Ovary (tissue), 9 donors: ENCODE results near the gene KRT79. TPM values are rescaled to one million over a fixed set of nuclear protein-coding genes. Genes with fewer than 3 reads are reported as not detected.

Source experiments
- DNase-seq, 5 donors: peaks; one replicate each; pipeline ENCODE4 v3.0.0-alpha.2; 2019 to 2020
- H3K27ac ChIP-seq, 2 donors: fragments of 200-600 bp; one replicate each; pipeline versions ENCODE4 v1.5.1 to v1.8.0; 2019 to 2022
- H3K27me3 ChIP-seq: fragments of 200-600 bp; one replicate; pipeline ENCODE4 v1.8.0; 2022
- H3K36me3 ChIP-seq: fragments of 200-600 bp; sonication (generic); one replicate; pipeline ENCODE4 v1.5.1; 2019
- H3K4me1 ChIP-seq: one replicate; pipeline ENCODE4 v1.8.1; 2013; ENCODE audit warnings: mild to moderate bottlenecking, moderate library complexity; ENCODE audit not compliant: insufficient read depth
- H3K4me3 ChIP-seq: fragments of 200-600 bp; sonication (generic); one replicate; pipeline ENCODE4 v1.5.1; 2017
- H3K9me3 ChIP-seq, 2 donors: fragments of 200-600 bp in 1 of 2; sonication (generic) in 1 of 2; one replicate each; pipeline versions ENCODE4 v1.5.1 to v1.8.1; 2013 to 2019; ENCODE audit warnings: mild to moderate bottlenecking in 1 of 2, moderate library complexity in 1 of 2
- EP300 ChIP-seq: sonication (generic); formaldehyde crosslinking; IDR thresholded peaks from one replicate; pipeline ENCODE4 v1.6.1; 2017; ENCODE audit warnings: antibody characterized with exemption
- POLR2A ChIP-seq: fragments of 450-650 bp; IDR thresholded peaks from one replicate; pipeline ENCODE4 v1.6.1; 2017; ENCODE audit warnings: antibody characterized with exemption, mild to moderate bottlenecking, moderate library complexity
- WGBS, 3 donors: extraction: QIAGEN DNeasy Blood & Tissue Kit in 1 of 3; methylation state at CpG; one replicate each; pipeline versions ENCODE4 v1.1.5 to v1.1.7; 2013 to 2017; 5-methylcytosine and 5-hydroxymethylcytosine counted together
- intact Hi-C, 4 donors: fragments of 100-400 bp; cut with DNase I; formaldehyde crosslinking; loops; one replicate each; pipeline versions ENCODE4 v1.11.0 to v1.15.1; 2022 to 2023
- polyA plus RNA-seq, 2 donors: library from polyadenylated mRNA; stranded (reverse); fragments of 200-250 nt in 1 of 2; fragments of 350-450 nt in 1 of 2; fragmentation: Illumina TruSeq in 1 of 2; extraction: RNeasy Lipid Tissue Mini Kit (QIAGEN cat#74804) in 1 of 2; gene quantifications; one replicate each; pipeline ENCODE4 v1.2.3, GENCODE V29; 2013 to 2014
- total RNA-seq, 7 donors: library from RNA; depleted of rRNA in 2 of 7; stranded (reverse); fragments of >200 nt in 2 of 7; fragmentation: NEBNext Ultra II Directional in 3 of 7; extraction: Animal tissue kit (Norgen Biotek cat#: 25700) in 3 of 7; gene quantifications; one replicate each; pipeline versions ENCODE4 v1.1.0 to v1.2.4, GENCODE V29; 2016 to 2023
- TF ChIP-seq, protein P1 (sequence below), 3 donors: fragments of 450-650 bp in 2 of 3; fragments of 200-600 bp in 1 of 3; IDR thresholded peaks; one replicate each; pipeline versions ENCODE4 v1.5.1 to v1.8.0; 2016 to 2022; ENCODE audit warnings: antibody characterized with exemption in 3 of 3, mild to moderate bottlenecking in 1 of 3
- donor health status: DM: no; HTN: no; CAD: no; lungs with moderate emphysema.
- donor health status: DM: no; HTN: no; CAD: no.
- donor health status: Bipolar disorder and iron deficiency.
- donor health status: DM: yes; HTN: yes; CAD: no.
- donor health status: DM: no; HTN: no; CAD: no.
- donor health status: DM: yes; HTN: yes; CAD: no.

KRT79 gene
- total and polyA plus RNA-seq, 9 donors: not detected

DNA sequence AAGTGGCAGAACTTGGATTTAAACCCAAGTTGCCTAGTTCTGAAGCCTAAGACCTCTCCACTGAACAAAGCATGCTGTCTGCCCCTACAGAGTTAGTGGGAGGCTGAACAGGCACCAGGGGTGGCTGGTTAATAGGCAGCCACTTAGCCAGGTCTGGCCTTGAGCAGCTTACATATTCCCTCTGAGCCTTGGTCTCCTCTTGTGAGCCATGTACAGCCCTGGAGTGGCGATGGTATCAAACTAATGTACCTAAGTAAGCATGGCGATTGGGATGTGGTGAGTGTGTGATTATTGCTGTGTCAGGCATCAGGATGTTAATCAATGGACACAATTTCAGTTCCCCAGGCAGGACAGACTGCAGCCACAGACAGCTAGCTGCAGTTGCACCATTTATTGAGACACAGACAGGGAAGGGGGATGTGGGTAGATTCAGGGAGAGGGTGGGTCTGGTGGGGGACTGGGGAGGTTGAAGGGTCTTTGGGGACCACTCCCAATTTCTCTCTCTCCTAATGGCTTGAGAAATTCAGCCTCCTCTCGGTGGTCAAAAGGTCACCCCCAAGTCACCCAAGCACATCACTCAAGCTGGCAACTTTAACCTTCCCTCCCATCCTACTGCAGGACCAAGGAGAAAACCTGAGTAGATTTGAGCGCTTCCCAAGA is 12.9 kb downstream of the KRT79 start:
- H3K4me1 ChIP-seq: no peaks in the 10 kb centered on the region
- intact Hi-C loops: no loop called here
- TF ChIP-seq POLR2A (no peak), EP300 (no peak)
- TF ChIP-seq, protein P1, sequence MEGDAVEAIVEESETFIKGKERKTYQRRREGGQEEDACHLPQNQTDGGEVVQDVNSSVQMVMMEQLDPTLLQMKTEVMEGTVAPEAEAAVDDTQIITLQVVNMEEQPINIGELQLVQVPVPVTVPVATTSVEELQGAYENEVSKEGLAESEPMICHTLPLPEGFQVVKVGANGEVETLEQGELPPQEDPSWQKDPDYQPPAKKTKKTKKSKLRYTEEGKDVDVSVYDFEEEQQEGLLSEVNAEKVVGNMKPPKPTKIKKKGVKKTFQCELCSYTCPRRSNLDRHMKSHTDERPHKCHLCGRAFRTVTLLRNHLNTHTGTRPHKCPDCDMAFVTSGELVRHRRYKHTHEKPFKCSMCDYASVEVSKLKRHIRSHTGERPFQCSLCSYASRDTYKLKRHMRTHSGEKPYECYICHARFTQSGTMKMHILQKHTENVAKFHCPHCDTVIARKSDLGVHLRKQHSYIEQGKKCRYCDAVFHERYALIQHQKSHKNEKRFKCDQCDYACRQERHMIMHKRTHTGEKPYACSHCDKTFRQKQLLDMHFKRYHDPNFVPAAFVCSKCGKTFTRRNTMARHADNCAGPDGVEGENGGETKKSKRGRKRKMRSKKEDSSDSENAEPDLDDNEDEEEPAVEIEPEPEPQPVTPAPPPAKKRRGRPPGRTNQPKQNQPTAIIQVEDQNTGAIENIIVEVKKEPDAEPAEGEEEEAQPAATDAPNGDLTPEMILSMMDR (IDR thresholded peaks at IDR 0.05): no peak
- H3K9me3 ChIP-seq: no peaks in the 10 kb centered on the region
- H3K27ac ChIP-seq: no peak overlapping the region
- no peak overlapping the region for H3K4me3 ChIP-seq
- no peak for DNase-seq
- no peaks in the 10 kb centered on the region for H3K27me3 ChIP-seq
- WGBS, 3 donors: 75 to 84% (median 82%) methylated on average over 4 of the region's 4 CpGs
- no peaks in the 10 kb centered on the region for H3K36me3 ChIP-seq

DNA sequence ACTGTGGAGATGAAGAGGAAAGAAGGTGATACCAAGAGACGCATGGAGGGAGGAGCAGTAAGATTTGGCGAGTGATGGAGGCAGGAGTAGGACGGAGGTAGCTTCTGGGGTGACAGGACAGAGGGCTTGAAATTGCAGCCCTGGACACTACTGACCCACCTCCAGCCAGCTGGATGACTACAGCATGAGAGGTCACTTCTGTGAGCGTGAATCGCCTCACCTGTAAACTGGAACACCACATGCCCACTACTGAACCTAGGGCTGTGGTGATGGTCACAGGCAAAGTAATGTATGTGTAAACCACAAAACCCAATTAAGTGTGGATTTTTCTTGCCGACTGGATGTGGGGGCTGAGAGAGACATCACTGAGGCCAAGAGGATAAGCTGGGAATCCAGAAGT is 13.6 kb downstream of the KRT79 start:
- no peaks in the 10 kb centered on the region for H3K9me3 ChIP-seq
- 74 to 84% (median 81%) methylated on average over 6 of the region's 6 CpGs for WGBS, 3 donors
- DNase-seq: no peak
- no peaks in the 10 kb centered on the region for H3K36me3 ChIP-seq
- H3K4me1 ChIP-seq: no peaks in the 10 kb centered on the region
- intact Hi-C loops: no loop called here
- TF ChIP-seq, protein P1 (IDR thresholded peaks at IDR 0.05): no peak
- no peak for TF ChIP-seq POLR2A
- no peak for TF ChIP-seq EP300
- no peak overlapping the region for H3K4me3 ChIP-seq
- no peak overlapping the region for H3K27ac ChIP-seq
- H3K27me3 ChIP-seq: no peaks in the 10 kb centered on the region

DNA sequence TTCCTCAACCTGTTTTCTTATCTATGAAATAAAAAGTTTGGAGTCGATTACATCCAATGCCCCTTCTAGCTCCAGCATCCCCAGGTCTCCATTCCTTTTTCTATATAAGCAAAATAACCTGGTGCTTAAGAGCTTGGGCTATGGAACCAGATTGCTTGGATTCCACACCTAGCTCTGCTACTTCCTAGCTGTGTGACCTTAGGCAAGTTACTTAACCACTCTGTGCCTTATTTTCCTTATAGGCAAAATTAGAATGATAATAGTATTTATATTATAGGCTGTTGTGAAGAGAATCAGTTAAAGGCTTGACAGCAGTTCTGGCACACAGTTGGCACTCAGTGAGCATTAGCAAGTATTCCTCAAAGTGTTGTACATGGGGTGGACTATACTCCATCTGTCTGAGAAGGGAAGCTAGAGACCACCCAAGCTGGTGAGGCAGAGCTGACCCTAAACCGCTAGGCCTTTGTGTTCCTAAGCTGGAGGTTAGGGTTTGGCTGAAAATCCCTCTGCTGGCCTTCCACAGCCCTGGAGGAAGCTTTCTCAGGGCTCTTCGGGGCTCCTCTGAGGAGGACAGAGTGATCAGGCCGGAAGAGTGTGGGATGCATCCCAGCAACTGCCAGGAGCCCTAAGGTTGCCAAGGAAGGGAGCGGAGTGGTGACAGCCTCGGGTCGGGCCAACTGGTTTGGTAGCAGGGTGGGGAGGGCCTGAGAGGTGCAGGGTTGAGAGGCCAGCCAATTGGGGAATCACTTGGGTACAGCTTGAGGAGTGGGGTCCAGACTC is 14.2 kb downstream of the KRT79 start:
- 49 to 53% (median 50%) methylated on average over 7 of the region's 7 CpGs for WGBS, 3 donors
- no peak overlapping the region for H3K27ac ChIP-seq
- no peaks in the 10 kb centered on the region for H3K27me3 ChIP-seq
- DNase-seq: no peak
- H3K4me3 ChIP-seq: no peak overlapping the region
- intact Hi-C loops: no loop called here
- H3K36me3 ChIP-seq: no peaks in the 10 kb centered on the region
- TF ChIP-seq, protein P1 (IDR thresholded peaks at IDR 0.05): no peak
- TF ChIP-seq EP300 (no peak), POLR2A (no peak)
- no peaks in the 10 kb centered on the region for H3K9me3 ChIP-seq
- no peaks in the 10 kb centered on the region for H3K4me1 ChIP-seq

DNA sequence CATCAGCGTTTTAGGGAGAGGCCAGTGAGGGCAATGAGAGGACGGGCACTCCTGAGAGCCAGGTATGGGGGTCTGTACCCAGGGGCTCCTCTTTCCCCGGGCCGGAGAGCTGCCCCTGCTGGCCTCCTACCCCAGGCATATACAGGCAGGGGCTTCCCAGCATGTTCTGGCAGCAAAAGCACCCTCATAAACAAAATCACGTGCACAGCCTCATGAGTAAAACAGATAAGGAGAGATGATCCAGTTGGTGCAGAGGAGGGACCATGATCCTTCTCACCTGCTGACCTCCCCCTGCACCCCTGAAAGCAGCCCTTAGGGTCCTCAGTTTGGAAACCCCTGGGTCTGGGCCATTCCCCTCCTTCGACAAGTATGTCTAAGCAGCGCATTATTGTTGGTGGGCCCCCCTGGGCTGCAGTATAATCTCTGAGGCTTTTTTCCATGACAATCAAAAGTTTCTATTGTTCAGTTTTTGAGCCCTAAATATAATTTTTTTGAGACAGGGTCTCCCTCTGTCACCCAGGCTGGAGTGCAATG is 15.2 kb downstream of the KRT79 start:
- intact Hi-C loops: no loop called here
- DNase-seq: no peak
- Histone ChIP-seq H3K9me3 (no peaks in the 10 kb centered on the region), H3K27me3 (no peaks in the 10 kb centered on the region), H3K27ac (no peak overlapping the region), H3K4me3 (no peak overlapping the region), H3K4me1 (no peaks in the 10 kb centered on the region), H3K36me3 (no peaks in the 10 kb centered on the region)
- 31 to 36% (median 32%) methylated on average over 7 of the region's 7 CpGs for WGBS, 3 donors
- TF ChIP-seq EP300 (no peak), POLR2A (no peak)
- TF ChIP-seq, protein P1 (IDR thresholded peaks at IDR 0.05): no peak
